GM13976 (cell line): ENCODE results near the gene MYL5.
A peak's percentile ranks its signal among the peaks of the same experiment; 100 is the strongest.

Source experiments
- DNase-seq: peaks from one replicate; pipeline ENCODE4 v3.0.0; 2012; ENCODE audit warnings: low spot score
- in situ Hi-C: fragments of 300-500 bp; cut with MboI; formaldehyde crosslinking; loops from one replicate; pipeline ENCODE4 v1.12.0; 2022; ENCODE audit warnings: low sequenced_read_pairs, mixed read lengths, inconsistent platforms; ENCODE audit not compliant: unreplicated experiment
- TF ChIP-seq, protein P1 (sequence below): IDR thresholded peaks from 2 replicates; pipeline ENCODE4 v1.5.1; 2012; ENCODE audit warnings: borderline replicate concordance, mild to moderate bottlenecking; ENCODE audit not compliant: insufficient read depth; ENCODE audit errors: extremely low read depth, missing control alignments, control extremely low read depth

MYL5 gene, protein sequence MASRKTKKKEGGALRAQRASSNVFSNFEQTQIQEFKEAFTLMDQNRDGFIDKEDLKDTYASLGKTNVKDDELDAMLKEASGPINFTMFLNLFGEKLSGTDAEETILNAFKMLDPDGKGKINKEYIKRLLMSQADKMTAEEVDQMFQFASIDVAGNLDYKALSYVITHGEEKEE

DNA sequence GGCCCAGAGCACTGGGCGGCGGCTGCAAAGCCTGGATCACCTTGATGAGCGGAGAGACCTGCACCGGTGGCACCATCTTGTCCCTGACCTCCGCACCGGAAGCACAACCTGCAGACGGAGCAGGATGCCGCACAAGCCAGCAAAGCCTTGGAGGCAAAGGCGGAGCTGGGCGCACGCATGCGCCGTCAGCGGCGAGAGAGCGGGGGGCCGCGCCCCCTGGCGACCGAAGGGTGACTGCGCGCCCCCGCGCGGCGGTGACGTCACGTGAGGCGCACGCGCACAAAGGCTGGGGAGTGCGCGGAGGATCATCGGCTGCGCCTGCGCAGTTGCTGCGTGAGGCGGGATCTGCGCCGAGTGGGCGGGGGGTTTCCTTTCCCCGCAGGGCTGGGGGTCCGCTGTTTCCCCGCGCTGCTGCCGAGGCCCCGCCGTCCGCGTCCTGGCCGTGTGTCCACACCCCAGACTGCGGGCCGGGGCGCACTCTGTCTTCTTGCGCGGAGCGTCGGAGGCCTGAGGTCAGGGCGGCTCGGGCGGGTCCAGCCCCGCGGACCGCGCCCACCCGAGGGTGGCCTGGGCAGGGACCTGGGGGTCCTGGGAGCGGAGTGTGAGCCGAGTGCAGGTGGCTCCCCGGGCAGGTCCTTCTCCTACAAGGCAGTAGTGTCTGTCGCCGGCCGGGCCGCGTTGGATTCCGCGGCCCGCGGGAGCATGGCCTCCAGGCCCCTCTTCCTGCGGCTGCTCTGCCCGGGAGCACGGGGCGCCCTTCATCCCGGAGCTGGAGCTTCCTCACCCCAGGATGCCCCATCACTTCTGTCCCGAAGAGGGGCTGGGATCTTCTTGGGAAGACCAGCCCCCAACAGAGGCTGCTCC lies at the start of gene MYL5, which contains the start of gene ATP5ME:
Gene MYL5 (plus strand): TSS at position 371 of the 864 bp plus-strand sequence. CDS start 3,485 bp downstream, outside the sequence.
Gene ATP5ME (minus strand): TSS at position 105 of the 864 bp plus-strand sequence. CDS start 29 bp downstream, at position 76.
- TF ChIP-seq, protein P1, sequence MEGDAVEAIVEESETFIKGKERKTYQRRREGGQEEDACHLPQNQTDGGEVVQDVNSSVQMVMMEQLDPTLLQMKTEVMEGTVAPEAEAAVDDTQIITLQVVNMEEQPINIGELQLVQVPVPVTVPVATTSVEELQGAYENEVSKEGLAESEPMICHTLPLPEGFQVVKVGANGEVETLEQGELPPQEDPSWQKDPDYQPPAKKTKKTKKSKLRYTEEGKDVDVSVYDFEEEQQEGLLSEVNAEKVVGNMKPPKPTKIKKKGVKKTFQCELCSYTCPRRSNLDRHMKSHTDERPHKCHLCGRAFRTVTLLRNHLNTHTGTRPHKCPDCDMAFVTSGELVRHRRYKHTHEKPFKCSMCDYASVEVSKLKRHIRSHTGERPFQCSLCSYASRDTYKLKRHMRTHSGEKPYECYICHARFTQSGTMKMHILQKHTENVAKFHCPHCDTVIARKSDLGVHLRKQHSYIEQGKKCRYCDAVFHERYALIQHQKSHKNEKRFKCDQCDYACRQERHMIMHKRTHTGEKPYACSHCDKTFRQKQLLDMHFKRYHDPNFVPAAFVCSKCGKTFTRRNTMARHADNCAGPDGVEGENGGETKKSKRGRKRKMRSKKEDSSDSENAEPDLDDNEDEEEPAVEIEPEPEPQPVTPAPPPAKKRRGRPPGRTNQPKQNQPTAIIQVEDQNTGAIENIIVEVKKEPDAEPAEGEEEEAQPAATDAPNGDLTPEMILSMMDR: peak; percentile 99
- in situ Hi-C loops: no loop called here
- peak; percentile 100 for DNase-seq

DNA sequence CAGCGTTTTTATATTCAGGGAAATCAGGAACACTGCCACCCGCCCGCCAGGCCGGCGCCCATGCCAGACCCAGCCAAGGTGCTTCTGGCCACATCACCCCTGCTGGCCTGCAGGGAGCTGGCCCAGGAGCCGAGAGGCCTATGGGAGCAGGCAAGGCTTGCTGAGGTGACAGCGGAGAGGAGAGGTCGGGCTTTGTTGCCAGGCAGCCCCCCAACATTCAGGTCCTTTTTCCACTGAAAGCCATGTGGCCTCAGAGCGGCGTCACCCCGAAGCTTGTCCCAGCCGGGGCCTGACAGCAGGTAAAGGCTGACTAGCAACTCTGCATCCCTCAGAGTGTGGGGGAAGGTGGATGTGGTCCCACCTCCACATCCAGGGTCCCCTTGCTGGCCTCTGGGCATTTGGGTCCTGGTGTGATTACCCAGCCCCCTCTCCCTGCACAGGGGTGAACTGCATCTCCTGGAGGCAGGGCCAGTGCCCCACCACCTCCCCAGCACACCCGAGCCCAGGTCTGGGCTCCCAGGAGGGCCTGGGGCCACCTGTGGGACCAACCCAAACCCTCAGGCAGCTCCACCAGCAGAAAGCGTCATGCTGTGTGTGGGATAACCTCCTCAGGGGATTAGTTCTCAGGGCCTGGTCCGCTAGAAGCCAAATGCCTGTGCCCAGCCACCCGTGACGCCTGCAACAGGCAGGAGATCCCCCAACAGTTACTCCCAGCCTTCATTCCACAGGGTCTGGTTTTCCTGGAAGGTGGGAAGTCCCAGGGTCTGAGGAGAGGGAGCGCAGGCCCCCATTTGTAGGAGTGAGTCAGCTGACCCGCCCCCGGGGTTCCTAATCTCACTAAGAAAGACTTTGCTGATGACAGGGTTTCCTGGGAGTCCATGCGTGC lies 49.4 kb upstream of the MYL5 start, which contains the start of gene PDE6B:
Gene PDE6B (plus strand): TSS at position 869 of the 886 bp plus-strand sequence. CDS start 54 bp downstream, outside the sequence.
- TF ChIP-seq, protein P1: no peak
- in situ Hi-C loops: no loop called here
- no peak for DNase-seq

DNA sequence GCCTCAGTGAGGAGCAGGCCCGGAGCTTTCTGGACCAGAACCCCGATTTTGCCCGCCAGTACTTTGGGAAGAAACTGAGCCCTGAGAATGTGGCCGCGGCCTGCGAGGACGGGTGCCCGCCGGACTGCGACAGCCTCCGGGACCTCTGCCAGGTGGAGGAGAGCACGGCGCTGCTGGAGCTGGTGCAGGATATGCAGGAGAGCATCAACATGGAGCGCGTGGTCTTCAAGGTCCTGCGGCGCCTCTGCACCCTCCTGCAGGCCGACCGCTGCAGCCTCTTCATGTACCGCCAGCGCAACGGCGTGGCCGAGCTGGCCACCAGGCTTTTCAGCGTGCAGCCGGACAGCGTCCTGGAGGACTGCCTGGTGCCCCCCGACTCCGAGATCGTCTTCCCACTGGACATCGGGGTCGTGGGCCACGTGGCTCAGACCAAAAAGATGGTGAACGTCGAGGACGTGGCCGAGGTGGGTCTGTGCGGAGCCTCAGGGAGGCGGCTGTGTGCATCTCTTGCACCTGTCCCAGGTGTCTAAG lies 48.6 kb upstream of the MYL5 start:
- TF ChIP-seq, protein P1: no peak
- no peak for DNase-seq
- in situ Hi-C loops: no loop called here

DNA sequence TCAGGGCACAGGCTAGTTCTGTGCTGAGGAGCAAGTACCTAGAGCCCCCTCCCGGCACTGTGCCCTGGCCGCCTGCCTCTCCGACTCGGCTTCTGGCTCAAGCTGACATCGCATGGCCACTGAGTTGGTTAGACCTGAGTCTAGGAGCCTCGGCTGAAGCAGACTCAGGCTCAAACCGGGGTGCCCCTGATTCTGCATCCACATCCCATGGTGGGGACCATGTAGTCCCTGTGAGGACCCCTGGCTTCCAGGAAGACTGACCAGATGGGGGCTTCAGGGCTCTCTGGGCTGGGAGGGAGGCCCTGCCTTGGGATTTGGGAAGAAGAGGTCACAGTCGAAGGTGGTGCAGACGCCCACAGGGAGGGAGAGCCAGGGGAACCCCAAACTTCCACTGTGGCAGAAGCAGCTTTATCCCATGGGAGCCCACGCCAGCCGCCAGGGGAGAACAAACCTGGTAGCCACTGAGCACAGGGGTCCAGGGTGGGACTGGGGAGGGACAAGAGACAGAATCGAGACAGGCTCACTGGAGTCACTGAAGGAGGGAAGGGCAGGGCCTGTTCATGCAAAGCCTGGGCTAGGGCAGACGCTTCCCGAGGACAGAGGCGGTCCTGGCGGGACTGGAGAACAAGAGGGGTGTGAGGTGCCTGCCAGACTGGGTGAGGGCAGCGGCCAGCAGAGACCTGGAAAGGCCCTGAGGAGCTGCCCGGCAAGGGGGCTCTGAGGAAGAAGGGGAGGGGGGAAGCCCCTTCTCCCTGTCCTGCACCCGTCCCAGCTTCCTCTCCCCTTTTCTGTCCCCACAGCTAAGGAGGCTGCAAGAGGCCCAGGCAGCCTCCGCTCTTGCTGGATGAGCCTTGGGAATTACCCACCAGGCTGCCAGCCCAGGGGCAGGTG lies 47.9 kb upstream of the MYL5 start:
- in situ Hi-C loops: no loop called here

DNA sequence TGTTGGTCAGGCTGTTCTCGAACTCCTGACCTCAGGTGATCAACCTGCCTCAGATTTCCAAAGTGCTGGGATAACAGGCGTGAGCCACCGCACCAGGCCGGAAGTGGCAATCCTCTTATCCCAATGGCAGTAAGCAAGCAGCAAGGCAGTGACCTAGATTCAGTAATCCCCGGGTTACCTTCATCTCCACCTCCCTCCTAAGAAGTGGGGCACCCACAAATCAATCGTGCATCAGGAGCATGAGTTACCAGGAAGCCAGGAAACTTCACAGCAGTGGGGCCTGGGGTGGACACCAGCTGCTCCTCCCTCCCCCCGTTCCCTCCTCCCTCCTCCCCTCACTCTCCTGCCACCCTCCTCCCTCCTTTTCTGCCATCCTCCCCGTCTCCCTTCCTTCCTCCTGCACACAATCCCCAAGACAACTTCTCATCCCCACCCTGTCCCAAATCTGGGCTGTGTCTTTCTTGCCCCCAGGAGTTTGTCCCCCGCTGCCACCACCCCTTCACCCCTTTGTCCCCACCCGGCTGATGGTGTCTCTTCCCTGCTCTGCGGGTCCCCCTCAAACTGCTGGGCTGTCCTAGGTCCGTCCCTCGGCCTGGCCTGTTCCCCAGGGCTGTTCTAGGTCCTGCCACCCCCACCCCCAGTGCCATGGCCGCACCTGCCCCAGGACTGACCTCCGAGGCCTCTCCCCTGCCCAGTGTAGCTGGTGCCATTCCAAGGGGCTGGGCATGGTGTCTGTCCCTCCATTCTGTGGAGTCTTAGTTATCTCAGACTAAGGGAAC lies 46.8 kb upstream of the MYL5 start:
- in situ Hi-C loops: no loop called here
- TF ChIP-seq, protein P1: no peak
- DNase-seq: no peak

More for the DNA sequence above, 47.9 kb upstream of the MYL5 start:
- TF ChIP-seq, protein P1: no peak
- DNase-seq: no peak
